OCI-LY7 (cell line): ENCODE data around the gene LRRC8D.

Source experiments
- CTCF ChIP-seq: fragments of 200-600 bp; sonication (generic); conservative IDR thresholded peaks from 2 replicates; pipeline ENCODE4 v1.5.1; 2014; ENCODE audit warnings: mild to moderate bottlenecking, antibody characterized with exemption, low read length, moderate library complexity, mixed read lengths
- EZH2phosphoT487 ChIP-seq: fragments of 200-600 bp; sonication (generic); IDR thresholded peaks from 2 replicates; pipeline ENCODE4 v1.6.1; 2018; ENCODE audit warnings: low read depth, borderline replicate concordance, mild to moderate bottlenecking, mixed run types, antibody characterized with exemption, low read length, moderate library complexity, mixed read lengths

GRCh38 chr1:89938171-89939055, 117.6 kb downstream of the LRRC8D start:
- no peak for TF ChIP-seq CTCF
- TF ChIP-seq EZH2phosphoT487 = no peak
